GM18867 (cell line): Measurements from ENCODE around the gene TLN1.

Source experiments
- ATAC-seq: cut with Tn5 transposase; IDR thresholded peaks from one replicate; pipeline ENCODE4 v1.9.1; 2021; ENCODE audit warnings: mild to moderate bottlenecking, moderate library complexity; ENCODE audit not compliant: unreplicated experiment

The TLN1 gene

GRCh38 chr9:35708146-35708545 lies 23.8 kb downstream of the TLN1 start:
- ATAC-seq = no peak

GRCh38 chr9:35706951-35707350 lies 25.0 kb downstream of the TLN1 start:
- no peak for ATAC-seq

GRCh38 chr9:35705836-35706430 lies 26.1 kb downstream of the TLN1 start:
- no peak for ATAC-seq

GRCh38 chr9:35705372-35705771 lies 26.6 kb downstream of the TLN1 start:
- ATAC-seq = no peak

GRCh38 chr9:35703906-35704672 lies 27.9 kb downstream of the TLN1 start:
- ATAC-seq = no peak

GRCh38 chr9:35702696-35703095 lies 29.3 kb downstream of the TLN1 start:
- no peak for ATAC-seq

GRCh38 chr9:35700942-35701341 lies 31.1 kb downstream of the TLN1 start:
- no peak for ATAC-seq

GRCh38 chr9:35700031-35700430 lies 32.0 kb downstream of the TLN1 start:
- no peak for ATAC-seq

- no peak for ATAC-seq
These were observed 33.8 kb downstream of the TLN1 start for GRCh38 chr9:35698231-35698630.

- ATAC-seq = no peak
These were observed 34.5 kb downstream of the TLN1 start for GRCh38 chr9:35697486-35697885.

- ATAC-seq = peak; percentile 70
These were observed 35.3 kb downstream of the TLN1 start for GRCh38 chr9:35696520-35697215.

GRCh38 chr9:35695943-35696401 lies 36.0 kb downstream of the TLN1 start:
- ATAC-seq = no peak

- no peak for ATAC-seq
These were observed 40.2 kb downstream of the TLN1 start for GRCh38 chr9:35691757-35692301.

GRCh38 chr9:35691334-35691650 lies 40.7 kb downstream of the TLN1 start:
- ATAC-seq = no peak

- ATAC-seq = no peak
These were observed 41.2 kb downstream of the TLN1 start for GRCh38 chr9:35690614-35691333.

GRCh38 chr9:35690294-35690613 lies 41.7 kb downstream of the TLN1 start:
- ATAC-seq = no peak

- no peak for ATAC-seq
These were observed 42.3 kb downstream of the TLN1 start, which contains the start of gene TPM2 for GRCh38 chr9:35689542-35690293. Gene TPM2 (minus strand): TSS chr9:35689925. CDS start chr9:35689817, 108 bp downstream.

- no peak for ATAC-seq
These were observed 43.1 kb downstream of the TLN1 start for GRCh38 chr9:35688558-35689541.

GRCh38 chr9:35687972-35688557 lies 43.9 kb downstream of the TLN1 start:
- ATAC-seq = no peak
